ENCODE measurements around the gene PIBF1.
"Not testable (repeated sequence)": the region's sequence is repeated elsewhere in the genome, so short reads cannot be mapped to it uniquely, and the experiment has no call there.

The PIBF1 gene

DNA sequence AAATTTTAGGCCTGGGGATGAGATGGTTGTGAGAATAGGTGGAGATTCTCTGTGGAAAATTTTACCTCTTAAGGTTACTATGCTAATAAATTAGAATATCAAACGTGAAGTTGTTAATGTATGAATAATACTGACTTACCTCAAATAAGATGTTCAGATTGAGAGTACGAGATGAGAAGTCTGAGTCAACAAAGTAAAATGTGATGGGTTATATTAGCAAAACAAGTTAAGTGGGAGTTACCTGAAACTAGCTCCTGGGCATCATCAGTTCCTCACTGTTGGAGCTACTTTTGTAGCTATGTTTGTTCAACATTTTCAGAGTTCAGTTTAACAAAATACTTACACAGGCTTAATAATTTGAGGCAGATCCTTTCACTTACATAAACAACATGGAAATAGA lies 108.6 kb downstream of the PIBF1 start:
- H3K27ac ChIP-seq, result no peak overlapping the region
- ChIA-PET POLR2A (ENCODE audit: low non-redundant PET) (no interaction called here), CTCF (interaction anchor here (0.6 kb wide), 1 partner anchor 178 kb away, joined by 6 read pairs; no protein-coding TSS in a partner anchor)
- no peak for DNase-seq (ENCODE audit: low spot score)
- TF ChIP-seq CTCF (conservative IDR thresholded peaks at IDR 0.05; ENCODE audit: low read depth), result no peak

GRCh38 chr13:72891423-72891822 lies 109.5 kb downstream of the PIBF1 start:
- POLR2A ChIA-PET (ENCODE audit: low non-redundant PET), result no interaction called here
- no peak for TF ChIP-seq CTCF (conservative IDR thresholded peaks at IDR 0.05; ENCODE audit: low read depth)
- no peak for DNase-seq (ENCODE audit: low spot score)
- H3K27ac ChIP-seq, result no peak overlapping the region
- CTCF ChIA-PET, result no interaction called here

DNA sequence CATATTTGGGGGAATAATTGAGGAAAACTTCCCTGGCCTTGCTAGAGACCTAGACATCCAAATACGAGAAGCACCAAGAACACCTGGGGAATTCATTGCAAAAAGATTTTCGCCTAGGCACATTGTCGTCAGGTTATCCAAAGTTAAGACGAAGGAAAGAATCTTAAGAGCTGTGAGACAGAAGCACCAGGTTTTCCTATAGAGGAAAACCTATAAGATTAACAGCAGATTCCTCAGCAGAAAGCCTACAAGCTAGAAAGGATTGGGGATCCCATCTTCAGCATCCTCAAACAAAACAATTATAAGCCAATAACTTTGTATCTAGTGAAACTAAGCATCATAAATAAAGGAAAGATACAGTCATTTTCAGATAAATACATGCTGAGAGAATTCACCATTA lies 114.9 kb downstream of the PIBF1 start:
- POLR2A ChIA-PET (ENCODE audit: low non-redundant PET), result no interaction called here
- CTCF ChIA-PET, result no interaction called here

DNA sequence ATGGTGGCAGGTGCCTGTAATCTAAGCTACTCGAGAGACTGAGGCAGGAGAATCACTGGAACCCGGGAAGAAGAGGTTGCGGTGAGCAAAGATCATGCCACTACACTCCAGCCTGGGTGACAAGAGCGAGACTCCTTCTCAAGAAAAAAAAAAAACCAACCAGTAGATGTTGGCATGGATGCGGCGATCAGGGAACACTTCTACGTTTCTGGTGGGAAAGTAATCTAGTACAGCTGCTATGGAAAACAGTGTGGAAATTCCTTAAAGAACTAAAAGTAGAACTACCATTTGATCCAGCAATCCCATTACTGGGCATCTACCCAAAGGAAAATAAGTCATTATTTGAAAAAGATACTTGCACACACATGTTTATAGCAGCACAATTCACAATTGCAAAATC lies 119.6 kb downstream of the PIBF1 start:
- CTCF ChIA-PET; POLR2A ChIA-PET (ENCODE audit: low non-redundant PET); DNase-seq (ENCODE audit: low spot score): not testable (repeated sequence)
- peak overlapping the region; percentile 45; the same call in 1 of the 2 replicates for H3K27ac ChIP-seq

More for the DNA sequence above, 114.9 kb downstream of the PIBF1 start:
- DNase-seq (ENCODE audit: low spot score), result no peak
- TF ChIP-seq CTCF (conservative IDR thresholded peaks at IDR 0.05; ENCODE audit: low read depth), result no peak
- no peak overlapping the region for H3K27ac ChIP-seq

- ChIA-PET CTCF (interaction anchor here (0.6 kb wide), 1 partner anchor 593 kb away, joined by 4 read pairs; no protein-coding TSS in a partner anchor), POLR2A (ENCODE audit: low non-redundant PET) (no interaction called here)
- H3K27ac ChIP-seq, result no peak overlapping the region
- no peak for TF ChIP-seq CTCF (conservative IDR thresholded peaks at IDR 0.05; ENCODE audit: low read depth)
- no peak for DNase-seq (ENCODE audit: low spot score)
Observed at GRCh38 chr13:72908416-72908815, 126.5 kb downstream of the PIBF1 start.

- no peak for TF ChIP-seq CTCF (conservative IDR thresholded peaks at IDR 0.05; ENCODE audit: low read depth)
- ChIA-PET POLR2A (ENCODE audit: low non-redundant PET) (no interaction called here), CTCF (no interaction called here)
- no peak for DNase-seq (ENCODE audit: low spot score)
- no peak overlapping the region for H3K27ac ChIP-seq
Observed at GRCh38 chr13:72911981-72912380, 130.0 kb downstream of the PIBF1 start.

DNA sequence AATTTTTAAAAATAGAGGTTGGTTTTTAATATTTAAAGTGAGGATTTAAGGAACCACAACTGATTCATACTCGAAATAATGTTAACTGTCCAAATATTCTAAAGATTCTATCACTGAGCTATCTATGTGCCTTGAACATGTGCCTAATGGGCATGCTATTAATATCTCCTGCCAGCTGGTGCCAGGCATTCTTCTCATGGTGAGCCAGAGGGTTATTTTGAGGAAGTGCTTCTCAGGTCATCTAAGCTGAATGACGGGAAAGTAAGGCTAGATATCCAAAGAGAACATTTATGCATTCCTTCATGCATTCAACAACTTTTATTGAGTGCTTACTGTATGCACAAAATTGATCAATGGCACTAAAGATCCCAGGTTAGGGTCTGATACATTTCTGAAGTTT lies 138.2 kb downstream of the PIBF1 start:
- TF ChIP-seq CTCF (conservative IDR thresholded peaks at IDR 0.05; ENCODE audit: low read depth), result no peak
- POLR2A ChIA-PET (ENCODE audit: low non-redundant PET), result no interaction called here
- CTCF ChIA-PET, result interaction anchor here (0.6 kb wide), 1 partner anchor 35 kb away, joined by 5 read pairs; no protein-coding TSS in a partner anchor
- DNase-seq (ENCODE audit: low spot score), result no peak
- no peak overlapping the region for H3K27ac ChIP-seq
